H1 (cell line): ENCODE measurements around the gene RTN4.

Source experiments
- ATF2 ChIP-seq: IDR thresholded peaks from 2 replicates; pipeline ENCODE4 v1.6.1; 2012; ENCODE audit warnings: low read length, inconsistent platforms
- BRCA1 ChIP-seq: IDR thresholded peaks from 2 replicates; pipeline ENCODE4 v1.6.1; 2012; ENCODE audit warnings: low read depth, low read length, improper control_type of control experiment
- CREB1 ChIP-seq: IDR thresholded peaks from 2 replicates; pipeline ENCODE4 v1.6.1; 2012; ENCODE audit warnings: inconsistent platforms
- CTCF ChIP-seq, 3 experiments: IDR thresholded peaks; 1 replicate in 2 of 3; 2 replicates in 1 of 3; pipeline versions ENCODE4 v1.5.1 to v1.6.1; 2011; ENCODE audit warnings: low read length in 3 of 3, mild to moderate bottlenecking in 3 of 3, inconsistent platforms in 2 of 3, low read depth in 1 of 3, moderate library complexity in 1 of 3; ENCODE audit not compliant: insufficient read depth in 1 of 3; ENCODE audit errors: control extremely low read depth in 1 of 3
- EP300 ChIP-seq, 2 experiments: IDR thresholded peaks; 1 replicate in 1 of 2; 2 replicates in 1 of 2; pipeline ENCODE4 v1.6.1; 2011 to 2012; ENCODE audit warnings: low read depth in 2 of 2, low read length in 2 of 2, mild to moderate bottlenecking in 2 of 2, borderline replicate concordance in 1 of 2, inconsistent platforms in 1 of 2, moderate library complexity in 1 of 2
- EZH2 ChIP-seq: fragments of 200-600 bp; sonication (generic); IDR thresholded peaks from 2 replicates; pipeline ENCODE4 v1.7.1; 2012; ENCODE audit warnings: low read depth, mild to moderate bottlenecking, moderate library complexity, low read length, inconsistent platforms; ENCODE audit not compliant: severe bottlenecking
- GABPA ChIP-seq: IDR thresholded peaks from 2 replicates; pipeline ENCODE4 v1.6.1; 2011; ENCODE audit warnings: mild to moderate bottlenecking, low read length, moderate library complexity, borderline replicate concordance; ENCODE audit not compliant: insufficient read depth
- JUN ChIP-seq: IDR thresholded peaks from 2 replicates; pipeline ENCODE4 v1.6.1; 2011; ENCODE audit warnings: low read depth, mild to moderate bottlenecking, improper control_type of control experiment, low read length
- POLR2A ChIP-seq, 2 experiments: IDR thresholded peaks; 1 replicate in 1 of 2; 2 replicates in 1 of 2; pipeline ENCODE4 v1.6.1; 2011; ENCODE audit warnings: low read depth in 2 of 2, low read length in 2 of 2, mild to moderate bottlenecking in 2 of 2; ENCODE audit errors: control extremely low read depth in 1 of 2
- POLR2AphosphoS5 ChIP-seq: IDR thresholded peaks from 2 replicates; pipeline ENCODE4 v1.6.1; 2011; ENCODE audit warnings: low read depth, low read length
- YY1 ChIP-seq: IDR thresholded peaks from 2 replicates; pipeline ENCODE4 v1.6.1; 2011; ENCODE audit warnings: low read depth, mild to moderate bottlenecking, low read length

GRCh38 chr2:54952425-54952824, 97.8 kb downstream of the RTN4 start:
- TF ChIP-seq EP300 (IDR thresholded peaks at IDR 0.05; ENCODE audit: borderline replicate concordance in 1 of 2, low read depth in 2 of 2, low read length in 2 of 2) (no peak), JUN (no peak), POLR2AphosphoS5 (no peak), CTCF (IDR thresholded peaks at IDR 0.05; ENCODE audit: control extremely low read depth in 1 of 3, insufficient read depth in 1 of 3, low read depth in 1 of 3, low read length in 3 of 3) (no peak), CREB1 (no peak), EZH2 (no peak), BRCA1 (no peak), GABPA (no peak), ATF2 (no peak), YY1 (no peak), POLR2A (IDR thresholded peaks at IDR 0.05; ENCODE audit: control extremely low read depth in 1 of 2, low read depth in 2 of 2, low read length in 2 of 2) (no peak)
